PC-3 (cell line): Measurements from ENCODE around the gene PPP2R1B. TPM values are rescaled to one million over a fixed set of nuclear protein-coding genes. Genes with fewer than 3 reads are reported as not detected.

ENCODE experiments used
- ATAC-seq: fragments of 200-7000 bp; cut with Tn5 transposase; 2 replicates; pipeline ENCODE4 v1.9.1; 2020; ENCODE audit warnings: mild to moderate bottlenecking, moderate library complexity
- BruUV-seq: library from RNA; stranded (reverse); fragments of 400-500 nt; replicated peaks from 2 replicates; lab custom pipeline; 2021; lab: Mats Ljungman, UMichigan
- CTCF ChIA-PET: fragments of 300-600 bp; sonication (Branson Sonifier 250); formaldehyde crosslinking; loops from one replicate; lab custom pipeline; 2022; ENCODE audit warnings: antibody characterized with exemption; lab: Charles Lee
- POLR2A ChIA-PET: fragments of 300-600 bp; sonication (Branson Sonifier 250); formaldehyde crosslinking; loops from one replicate; lab custom pipeline; 2022; ENCODE audit warnings: antibody characterized with exemption; ENCODE audit not compliant: unreplicated experiment; lab: Charles Lee
- DNase-seq: peaks from one replicate; pipeline ENCODE4 v3.0.0-alpha.2; 2015
- H2AFZ ChIP-seq: fragments of 300-600 bp; sonication (generic); 2 replicates; pipeline ENCODE4 v1.6.0; 2016; ENCODE audit warnings: antibody characterized with exemption, low read length
- H3F3A ChIP-seq: fragments of 300-600 bp; sonication (generic); one replicate; pipeline ENCODE4 v1.6.0; 2017; ENCODE audit warnings: antibody characterized with exemption, low read length, control low read depth, mild to moderate bottlenecking; ENCODE audit not compliant: unreplicated experiment
- H3K27ac ChIP-seq: fragments of 300-600 bp; sonication (generic); 2 replicates; pipeline ENCODE4 v1.5.1; 2016; ENCODE audit warnings: mild to moderate bottlenecking, low read length
- H3K27me3 ChIP-seq: fragments of 300-600 bp; sonication (generic); 2 replicates; pipeline ENCODE4 v1.6.1; 2016; ENCODE audit warnings: low read length, mixed read lengths
- H3K36me3 ChIP-seq: fragments of 300-600 bp; sonication (generic); 2 replicates; pipeline ENCODE4 v1.6.1; 2016; ENCODE audit warnings: low read depth, mixed run types, low read length, mixed read lengths
- H3K4me1 ChIP-seq: fragments of 300-600 bp; sonication (generic); 2 replicates; pipeline ENCODE4 v1.5.1; 2016; ENCODE audit warnings: low read length; ENCODE audit not compliant: insufficient read depth
- H3K4me2 ChIP-seq: fragments of 300-600 bp; sonication (generic); 2 replicates; pipeline ENCODE4 v1.6.0; 2016; ENCODE audit warnings: low read length
- H3K4me3 ChIP-seq: fragments of 300-600 bp; sonication (generic); 2 replicates; pipeline ENCODE4 v1.5.1; 2016; ENCODE audit warnings: mild to moderate bottlenecking, low read length, mixed read lengths
- H3K79me2 ChIP-seq: fragments of 300-600 bp; sonication (generic); 2 replicates; pipeline ENCODE4 v1.6.1; 2017; ENCODE audit warnings: low read length, mixed read lengths
- H3K9ac ChIP-seq: fragments of 300-600 bp; sonication (generic); 2 replicates; pipeline ENCODE4 v1.6.0; 2016; ENCODE audit warnings: mild to moderate bottlenecking, low read length
- H3K9me2 ChIP-seq: fragments of 300-600 bp; sonication (generic); replicated peaks from 2 replicates; pipeline ENCODE4 v1.6.1; 2016; ENCODE audit warnings: mixed run types, low read length, mixed read lengths
- H3K9me3 ChIP-seq: fragments of 300-600 bp; sonication (generic); 2 replicates; pipeline ENCODE4 v1.6.1; 2016; ENCODE audit warnings: low read length, mixed read lengths
- H4K20me1 ChIP-seq: fragments of 300-600 bp; sonication (generic); 2 replicates; pipeline ENCODE4 v1.6.1; 2016; ENCODE audit warnings: low read length, mixed read lengths
- CTCF ChIP-seq: fragments of 300-600 bp; sonication (generic); conservative IDR thresholded peaks from 2 replicates; pipeline ENCODE4 v1.5.1; 2017; ENCODE audit warnings: antibody characterized with exemption, low read depth, mild to moderate bottlenecking, low read length
- EZH2 ChIP-seq: fragments of 300-600 bp; sonication (generic); IDR thresholded peaks from one replicate; pipeline ENCODE4 v1.6.1; 2017; ENCODE audit warnings: antibody characterized with exemption, mild to moderate bottlenecking, low read length; ENCODE audit not compliant: unreplicated experiment
- EZH2phosphoT487 ChIP-seq: fragments of 300-600 bp; sonication (generic); IDR thresholded peaks from 2 replicates; pipeline ENCODE4 v1.6.1; 2018; ENCODE audit warnings: mild to moderate bottlenecking, antibody characterized with exemption, low read length, borderline replicate concordance
- intact Hi-C: fragments of 100-400 bp; cut with micrococcal nuclease; formaldehyde crosslinking; loops from 2 replicates; pipeline ENCODE4 v1.9.0; 2023
- total RNA-seq: library from RNA; depleted of rRNA; stranded (reverse); fragments of >200 nt; gene quantifications from 2 replicates; pipeline ENCODE4 v1.2.3, GENCODE V29; 2014

The PPP2R1B gene
- total RNA-seq, 1 experiment from 2014 or later: 41.5 TPM

GRCh38 chr11:111749646-111750045, 16.5 kb downstream of the PPP2R1B start:
- ATAC-seq (no peak), DNase-seq (no peak)
- CTCF ChIA-PET: no interaction called here
- H4K20me1 ChIP-seq: no peaks in the 10 kb centered on the region
- intact Hi-C loops: loop anchor here (2.0 kb wide), 1 partner anchor 15 kb away; no protein-coding TSS in a partner anchor
- POLR2A ChIA-PET: no interaction called here
- H3K4me1 ChIP-seq: peaks cover 26% of the 10 kb centered on the region
- 0 out of 2 replicates have a peak, but pooled peaks cover 9% of the 10 kb centered on the region for H3K79me2 ChIP-seq
- no peak for TF ChIP-seq EZH2
- TF ChIP-seq CTCF: no peak
- no peak for TF ChIP-seq EZH2phosphoT487
- H3K27ac ChIP-seq: no peak overlapping the region
- H3K36me3 ChIP-seq: peaks cover 60% of the 10 kb centered on the region
- no peak overlapping the region for H3K4me2 ChIP-seq
- no peaks in the 10 kb centered on the region for H3K9me2 ChIP-seq
- no peak overlapping the region for H3K9ac ChIP-seq
- no peak overlapping the region for H3K4me3 ChIP-seq
- H3K9me3 ChIP-seq: no peaks in the 10 kb centered on the region
- H3F3A ChIP-seq: no peaks in the 10 kb centered on the region
- no peaks in the 10 kb centered on the region for H3K27me3 ChIP-seq
- BruUV-seq: no TSS peak
- H2AFZ ChIP-seq: no peak overlapping the region

- BruUV-seq: no TSS peak
- Histone ChIP-seq H3K36me3 (peaks cover 61% of the 10 kb centered on the region), H3K4me1 (peaks cover 26% of the 10 kb centered on the region), H3K9me3 (no peaks in the 10 kb centered on the region), H3K4me2 (peak overlapping the region; percentile 1; the same call in 1 of the 2 replicates), H4K20me1 (no peaks in the 10 kb centered on the region), H3K4me3 (no peak overlapping the region), H3K9ac (no peak overlapping the region), H3K9me2 (no peaks in the 10 kb centered on the region), H2AFZ (no peak overlapping the region), H3K79me2 (0 out of 2 replicates have a peak, but pooled peaks cover 9% of the 10 kb centered on the region), H3K27me3 (no peaks in the 10 kb centered on the region), H3K27ac (peak overlapping the region; percentile 18), H3F3A (no peaks in the 10 kb centered on the region)
- CTCF ChIA-PET: no interaction called here
- DNase-seq: peak; percentile 67
- TF ChIP-seq EZH2 (no peak), EZH2phosphoT487 (no peak), CTCF (no peak)
- intact Hi-C loops: loop anchor here (1.0 to 2.0 kb wide), 3 partner anchors 13 to 30 kb away; no protein-coding TSS in a partner anchor
- POLR2A ChIA-PET: interaction anchor here (0.6 kb wide), 1 partner anchor 38 kb away, joined by 5 read pairs; no protein-coding TSS in a partner anchor
- ATAC-seq: peak; percentile 78
Observed at GRCh38 chr11:111748035-111748804, 18.0 kb downstream of the PPP2R1B start.
